ENCODE results near the gene ZNF101. TPM values are rescaled to one million over a fixed set of nuclear protein-coding genes. Genes with fewer than 3 reads are reported as not detected.

ZNF101 gene
- total RNA-seq, 1 experiment from 2014 or later: 14.5 TPM

- Histone ChIP-seq H3K36me3 (ENCODE audit: insufficient read depth, low read length, poor library complexity, severe bottlenecking) (peaks cover 69% of the 10 kb centered on the region), H3K9me3 (ENCODE audit: low read depth, low read length, poor library complexity, severe bottlenecking) (no peaks in the 10 kb centered on the region), H3K27me3 (replicated peaks; ENCODE audit: insufficient read depth, low read depth, low read length, poor library complexity) (no peaks in the 10 kb centered on the region), H3K4me3 (ENCODE audit: low read depth, low read length, poor library complexity, severe bottlenecking) (no peak overlapping the region), H3K4me1 (ENCODE audit: insufficient read depth, low read length, poor library complexity, severe bottlenecking) (no peaks in the 10 kb centered on the region), H3K27ac (ENCODE audit: low read depth, low read length, poor library complexity, severe bottlenecking) (no peak overlapping the region)
- POLR2A ChIA-PET (ENCODE audit: low non-redundant PET): no interaction called here
- TF ChIP-seq EZH2 (IDR thresholded peaks at IDR 0.05; ENCODE audit: borderline replicate concordance, low read depth, low read length, poor library complexity, severe bottlenecking) (no peak), CTCF (conservative IDR thresholded peaks at IDR 0.05; ENCODE audit: low read depth, low read length) (no peak)
- BruUV-seq (replicated peaks): no TSS peak
- no peak for DNase-seq (ENCODE audit: low spot score)
- CTCF ChIA-PET: no interaction called here
- intact Hi-C loops (cut with micrococcal nuclease; ENCODE audit: unreplicated experiment): no loop called here
These were observed 19.1 kb upstream of the ZNF101 start for GRCh38 chr19:19649580-19649995.

GRCh38 chr19:19650331-19650730, 18.3 kb upstream of the ZNF101 start:
- Histone ChIP-seq H3K27ac (ENCODE audit: low read depth, low read length, poor library complexity, severe bottlenecking) (no peak overlapping the region), H3K27me3 (replicated peaks; ENCODE audit: insufficient read depth, low read depth, low read length, poor library complexity) (no peaks in the 10 kb centered on the region), H3K4me1 (ENCODE audit: insufficient read depth, low read length, poor library complexity, severe bottlenecking) (no peaks in the 10 kb centered on the region), H3K36me3 (ENCODE audit: insufficient read depth, low read length, poor library complexity, severe bottlenecking) (peaks cover 69% of the 10 kb centered on the region), H3K4me3 (ENCODE audit: low read depth, low read length, poor library complexity, severe bottlenecking) (no peak overlapping the region), H3K9me3 (ENCODE audit: low read depth, low read length, poor library complexity, severe bottlenecking) (no peaks in the 10 kb centered on the region)
- ChIA-PET CTCF (no interaction called here), POLR2A (ENCODE audit: low non-redundant PET) (no interaction called here)
- no peak for DNase-seq (ENCODE audit: low spot score)
- intact Hi-C loops (cut with micrococcal nuclease; ENCODE audit: unreplicated experiment): no loop called here
- BruUV-seq (replicated peaks): no TSS peak
- no peak for TF ChIP-seq EZH2 (IDR thresholded peaks at IDR 0.05; ENCODE audit: borderline replicate concordance, low read depth, low read length, poor library complexity, severe bottlenecking)
- TF ChIP-seq CTCF (conservative IDR thresholded peaks at IDR 0.05; ENCODE audit: low read depth, low read length): no peak

- TF ChIP-seq EZH2 (IDR thresholded peaks at IDR 0.05; ENCODE audit: borderline replicate concordance, low read depth, low read length, poor library complexity, severe bottlenecking) (no peak), CTCF (conservative IDR thresholded peaks at IDR 0.05; ENCODE audit: low read depth, low read length) (no peak)
- DNase-seq (ENCODE audit: low spot score): no peak
- H3K27me3 ChIP-seq (replicated peaks; ENCODE audit: insufficient read depth, low read depth, low read length, poor library complexity): no peaks in the 10 kb centered on the region
- intact Hi-C loops (cut with micrococcal nuclease; ENCODE audit: unreplicated experiment): no loop called here
- no peaks in the 10 kb centered on the region for H3K9me3 ChIP-seq (ENCODE audit: low read depth, low read length, poor library complexity, severe bottlenecking)
- H3K4me3 ChIP-seq (ENCODE audit: low read depth, low read length, poor library complexity, severe bottlenecking): no peak overlapping the region
- ChIA-PET POLR2A (ENCODE audit: low non-redundant PET) (no interaction called here), CTCF (no interaction called here)
- BruUV-seq (replicated peaks): no TSS peak
- H3K27ac ChIP-seq (ENCODE audit: low read depth, low read length, poor library complexity, severe bottlenecking): no peak overlapping the region
- no peaks in the 10 kb centered on the region for H3K4me1 ChIP-seq (ENCODE audit: insufficient read depth, low read length, poor library complexity, severe bottlenecking)
- H3K36me3 ChIP-seq (ENCODE audit: insufficient read depth, low read length, poor library complexity, severe bottlenecking): peaks cover 73% of the 10 kb centered on the region
These were observed 17.6 kb upstream of the ZNF101 start for GRCh38 chr19:19651076-19651475.

All from A673 (cell line).